ENCODE measurements around the gene SORBS2.
"Not testable (repeated sequence)": the region's sequence is repeated elsewhere in the genome, so short reads cannot be mapped to it uniquely, and the experiment has no call there.

The SORBS2 gene

DNA sequence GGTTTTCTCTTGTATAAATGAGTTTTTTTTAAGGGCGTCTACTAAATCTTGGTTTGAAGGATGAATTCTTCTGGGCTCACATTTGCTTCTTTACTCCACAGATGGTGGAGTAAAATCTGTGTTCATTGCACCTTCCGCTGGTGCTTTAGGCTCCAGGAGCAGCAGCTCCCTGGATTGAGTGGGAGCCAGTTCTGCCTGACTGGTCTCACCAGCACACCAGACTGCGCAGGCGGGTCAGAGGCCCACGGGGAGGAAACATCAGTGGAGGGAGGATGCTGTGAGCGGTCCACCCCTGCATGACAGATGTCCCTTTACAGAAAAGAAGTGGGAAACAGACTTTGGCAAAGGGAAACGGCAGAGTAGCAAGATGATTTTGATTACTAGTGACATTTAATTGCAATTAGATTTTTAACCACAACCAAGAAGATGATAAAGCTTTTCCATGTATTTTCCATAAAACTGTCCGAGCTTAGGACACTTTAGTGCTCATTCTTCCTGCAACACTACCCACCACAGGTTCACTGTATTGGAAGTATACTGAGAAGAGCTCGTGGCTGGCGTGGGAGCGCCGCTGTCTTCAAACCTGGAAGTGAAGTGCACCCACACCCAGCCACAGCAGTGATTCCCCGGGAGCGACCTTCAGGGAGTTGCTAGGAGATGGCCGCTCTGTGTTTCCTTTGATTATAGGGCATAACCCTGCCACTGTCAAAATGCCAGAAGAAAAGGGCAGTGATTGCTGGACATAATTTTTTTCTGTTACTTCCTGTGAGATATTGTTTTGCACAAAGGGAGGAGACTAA, 95.2 kb downstream of the SORBS2 start:
- no peak for DNase-seq (ENCODE audit: low read depth in 4 of 4, low spot score in 1 of 4)

DNA sequence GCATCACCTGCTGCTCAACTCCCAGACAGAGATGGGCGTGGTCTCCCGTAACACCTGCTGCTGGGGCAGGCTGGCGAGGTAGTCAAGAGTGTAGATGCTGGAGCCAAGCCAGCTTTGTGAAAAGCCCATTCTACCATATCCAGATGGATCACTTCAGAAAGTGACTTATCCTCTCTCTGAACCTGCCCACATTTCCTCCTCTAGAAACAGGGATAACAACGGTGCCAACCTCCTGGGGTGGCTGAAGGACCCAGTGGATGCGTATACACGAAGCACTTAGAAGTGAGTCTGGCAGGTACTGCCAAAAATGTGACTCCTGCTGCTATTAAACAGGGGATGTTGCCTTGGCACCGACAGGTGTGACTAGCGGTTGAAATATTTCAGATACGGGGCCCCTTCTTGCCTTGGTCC, 95.8 kb downstream of the SORBS2 start:
- no peak for DNase-seq (ENCODE audit: low read depth in 4 of 4, low spot score in 1 of 4)

- not testable (repeated sequence) for DNase-seq (ENCODE audit: low read depth in 4 of 4, low spot score in 1 of 4)
Observed at GRCh38 chr4:185714524-185714923, 97.5 kb downstream of the SORBS2 start.

GRCh38 chr4:185713731-185714130, 98.3 kb downstream of the SORBS2 start:
- no peak for DNase-seq (ENCODE audit: low read depth in 4 of 4, low spot score in 1 of 4)

- no peak for DNase-seq (ENCODE audit: low read depth in 4 of 4, low spot score in 1 of 4)
Observed at GRCh38 chr4:185713272-185713671, 98.7 kb downstream of the SORBS2 start.

DNA sequence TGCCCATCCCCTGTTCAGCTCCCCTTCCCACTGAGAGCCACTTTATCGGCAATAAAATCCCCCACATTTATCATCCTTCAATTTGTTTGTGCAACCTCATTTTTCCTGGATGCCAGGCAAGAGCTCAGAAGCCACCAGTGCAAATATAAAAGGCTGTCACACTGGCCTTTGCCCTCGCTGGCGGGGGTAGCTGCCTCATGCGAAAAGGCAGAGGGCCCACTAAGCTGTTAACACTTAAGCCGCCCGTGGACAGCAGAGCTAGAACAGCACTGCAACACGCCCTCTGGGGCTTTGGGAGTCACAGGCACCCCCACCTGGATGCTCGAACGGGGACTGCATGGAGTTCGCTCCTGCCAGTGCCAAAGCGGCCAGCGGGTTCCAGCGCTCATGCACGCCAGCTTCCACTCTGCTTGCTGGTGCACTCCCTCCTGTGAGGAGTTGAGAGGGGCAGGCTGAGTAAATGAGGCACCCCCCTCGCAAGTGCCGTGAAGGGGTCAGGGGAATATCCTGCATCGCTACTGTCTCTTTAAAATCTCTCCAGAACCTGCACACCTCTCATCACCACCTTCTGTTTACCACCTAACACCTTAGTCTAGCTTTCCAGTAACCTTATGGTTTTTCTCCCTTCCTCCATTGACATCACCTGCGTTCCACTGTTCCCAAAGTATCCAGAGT, 99.5 kb downstream of the SORBS2 start:
- no peak for DNase-seq (ENCODE audit: low read depth in 4 of 4, low spot score in 1 of 4)

- DNase-seq (ENCODE audit: low read depth in 4 of 4, low spot score in 1 of 4): no peak
Observed at GRCh38 chr4:185711726-185712125, 100.3 kb downstream of the SORBS2 start.

DNA sequence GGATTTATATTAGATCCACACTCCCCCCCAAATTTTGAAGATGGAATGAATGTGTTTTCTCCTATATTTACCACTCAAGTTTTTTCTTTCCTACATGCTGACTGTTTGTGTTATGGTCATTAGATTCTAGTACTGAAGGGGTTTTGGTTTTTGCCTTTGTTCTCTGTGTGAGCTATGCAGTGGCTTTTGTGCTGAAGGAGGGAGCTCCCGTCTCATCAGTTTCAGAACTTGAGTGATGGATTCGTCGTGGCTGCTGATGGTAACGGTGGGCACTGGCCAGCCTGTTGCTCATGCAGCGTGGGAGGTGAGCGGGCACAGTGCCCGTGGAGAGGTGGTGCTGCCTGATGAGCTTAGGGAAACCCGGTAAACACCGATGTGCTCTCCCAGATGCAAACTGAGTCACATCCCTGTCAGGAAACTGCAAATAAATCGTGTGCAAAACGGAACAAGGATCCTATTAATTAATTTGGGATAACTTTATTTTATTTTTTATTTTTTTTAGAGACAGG, 101.5 kb downstream of the SORBS2 start:
- DNase-seq (ENCODE audit: low read depth in 4 of 4, low spot score in 1 of 4): no peak

GRCh38 chr4:185709802-185710486, 102.0 kb downstream of the SORBS2 start:
- no peak for DNase-seq (ENCODE audit: low read depth in 4 of 4, low spot score in 1 of 4)

DNA sequence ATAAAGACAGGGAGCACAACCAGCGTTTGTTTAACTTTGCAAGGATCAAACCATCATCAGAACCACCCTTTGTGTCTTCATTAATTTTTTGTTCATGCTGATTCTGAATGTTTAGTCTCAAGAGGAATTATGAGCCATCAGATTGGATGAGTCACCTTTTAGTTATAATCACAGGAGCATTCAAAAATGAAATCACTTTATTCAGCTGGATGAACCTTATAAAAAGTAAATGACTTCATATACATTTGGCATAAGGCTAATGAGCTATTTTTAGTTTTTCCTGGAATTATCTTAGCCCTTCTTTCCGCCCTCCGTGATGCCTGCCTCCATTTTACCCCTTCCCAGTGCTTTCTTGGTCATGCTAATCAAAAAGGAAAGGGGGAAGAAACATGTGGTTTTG, 103.6 kb downstream of the SORBS2 start:
- DNase-seq (ENCODE audit: low read depth in 4 of 4, low spot score in 1 of 4): no peak

DNA sequence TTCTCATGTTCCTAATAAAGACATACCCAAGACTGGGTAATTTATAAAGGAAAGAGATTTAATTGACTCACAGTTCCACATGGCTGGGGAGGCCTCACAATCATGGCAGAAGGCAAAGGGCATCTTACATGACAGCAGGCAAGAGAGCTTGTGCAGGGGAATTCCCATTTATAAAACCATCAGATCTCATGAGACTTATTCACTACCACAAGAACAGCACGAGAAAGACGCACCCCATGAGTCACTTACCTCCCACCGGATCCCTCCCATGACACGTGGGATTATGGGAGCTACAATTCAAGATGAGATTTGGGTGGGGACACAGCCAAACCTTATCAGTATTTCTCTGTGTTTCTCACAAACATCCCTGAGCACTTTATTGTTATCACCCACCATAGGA, 104.4 kb downstream of the SORBS2 start:
- peak in 1 of 4 experiments; percentile 1 for DNase-seq (ENCODE audit: low read depth in 4 of 4, low spot score in 1 of 4)

DNA sequence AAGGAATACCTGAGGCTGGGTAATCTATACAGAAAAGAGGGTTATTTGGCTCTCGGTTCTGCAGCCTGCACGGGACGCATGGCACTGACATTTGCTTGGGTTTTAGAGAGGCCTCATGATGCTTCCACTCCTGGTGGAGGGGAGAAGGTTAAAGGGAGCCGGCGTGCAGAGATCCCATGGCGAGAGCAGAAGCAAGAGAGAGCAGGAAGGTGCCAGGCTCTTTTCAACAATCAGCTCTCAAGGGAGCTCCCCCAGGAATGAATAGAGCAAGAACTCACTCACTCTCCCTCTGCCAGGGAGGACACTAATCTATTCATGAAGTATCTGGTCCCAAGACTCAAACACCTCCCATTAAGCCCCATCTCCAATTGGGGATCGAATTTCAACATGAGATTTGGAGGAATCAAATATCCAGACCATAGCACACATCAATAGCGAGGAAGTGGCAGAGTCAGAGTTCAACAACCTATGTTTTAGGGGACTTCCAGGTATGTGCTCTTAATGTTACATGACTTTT, 109.8 kb downstream of the SORBS2 start:
- DNase-seq (ENCODE audit: low read depth in 4 of 4, low spot score in 1 of 4): no peak

DNA sequence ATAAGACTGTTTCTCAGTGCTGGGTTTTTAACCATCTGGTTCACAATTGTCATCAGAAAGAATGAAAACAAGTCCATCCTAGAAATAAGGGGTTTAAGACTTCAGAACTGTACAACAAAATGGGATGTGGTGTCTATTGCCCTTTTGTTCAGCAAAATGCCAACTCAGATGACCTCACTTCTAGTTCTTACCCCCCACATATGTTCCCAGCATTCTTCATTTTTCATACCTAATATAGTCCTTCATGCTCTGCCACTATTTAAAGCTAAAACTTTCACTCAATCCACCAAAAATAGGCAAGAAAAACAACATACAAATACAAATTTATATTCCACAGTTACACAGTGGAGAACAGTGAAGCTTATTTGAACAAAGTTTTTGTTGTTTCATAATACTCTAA, 111.4 kb downstream of the SORBS2 start:
- no peak for DNase-seq (ENCODE audit: low read depth in 4 of 4, low spot score in 1 of 4)

- no peak for DNase-seq (ENCODE audit: low read depth in 4 of 4, low spot score in 1 of 4)
Observed at GRCh38 chr4:185700048-185700447, 111.9 kb downstream of the SORBS2 start.

DNA sequence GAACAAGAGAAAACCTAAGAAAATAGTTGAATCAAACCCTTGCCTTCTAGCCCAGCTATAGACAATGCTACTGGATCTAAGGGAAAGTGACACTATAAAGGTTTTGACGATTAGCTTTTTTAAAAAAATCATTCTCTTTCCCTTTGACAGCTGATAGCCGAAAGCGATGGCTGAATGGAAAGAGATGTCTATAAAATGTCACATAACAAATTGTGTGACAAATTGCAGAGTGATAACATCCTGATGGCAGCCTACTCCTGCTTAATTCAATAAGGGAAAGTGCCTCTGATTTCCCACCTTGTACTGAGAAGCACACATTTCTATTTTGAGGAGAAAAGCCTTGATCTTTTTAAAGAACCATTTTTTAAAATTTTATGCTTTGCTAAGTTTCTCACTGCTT, 114.5 kb downstream of the SORBS2 start:
- DNase-seq (ENCODE audit: low read depth in 4 of 4, low spot score in 1 of 4): no peak

DNA sequence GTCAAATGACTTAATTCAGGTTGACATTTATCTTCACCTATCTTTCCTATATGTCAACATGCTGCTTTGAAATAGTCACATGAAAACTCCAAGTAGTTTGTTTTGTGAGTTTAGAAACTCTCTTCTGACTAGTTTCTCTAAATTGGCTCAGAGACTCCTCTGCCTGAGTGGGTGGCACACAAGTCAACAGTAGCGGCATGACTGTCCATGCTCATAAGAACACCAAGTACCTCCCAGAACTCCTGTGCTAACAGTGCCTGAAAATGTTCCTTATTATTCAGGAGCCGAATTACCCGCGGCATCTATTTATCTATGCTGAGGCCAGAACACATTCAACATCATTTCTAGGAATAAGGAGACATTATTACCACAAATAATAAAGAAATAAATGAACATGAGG, 116.3 kb downstream of the SORBS2 start:
- DNase-seq (ENCODE audit: low read depth in 4 of 4, low spot score in 1 of 4): no peak

GRCh38 chr4:185693548-185694215, 118.3 kb downstream of the SORBS2 start:
- no peak for DNase-seq (ENCODE audit: low read depth in 4 of 4, low spot score in 1 of 4)

- DNase-seq (ENCODE audit: low read depth in 4 of 4, low spot score in 1 of 4): no peak
Observed at GRCh38 chr4:185689407-185689806, 122.6 kb downstream of the SORBS2 start.

DNA sequence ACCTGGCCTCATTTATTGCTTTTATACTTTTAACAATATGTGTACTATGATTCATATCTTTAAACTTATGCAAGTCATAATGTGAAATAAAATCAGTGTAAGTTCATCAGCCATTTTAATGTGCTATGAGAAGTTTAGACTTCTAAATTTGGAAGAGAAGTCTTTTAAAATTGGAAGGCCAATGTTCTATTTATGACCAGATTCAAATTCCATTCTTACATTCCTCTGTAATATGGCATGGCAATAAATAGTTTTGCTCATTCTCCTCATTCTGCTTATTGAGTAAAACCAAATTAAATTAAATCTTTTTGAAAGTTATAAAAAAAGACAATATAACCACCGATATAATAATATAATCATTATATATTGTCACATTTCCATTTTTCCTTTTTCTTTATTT, 126.2 kb downstream of the SORBS2 start:
- no peak for DNase-seq (ENCODE audit: low read depth in 4 of 4, low spot score in 1 of 4)

- DNase-seq (ENCODE audit: low read depth in 4 of 4, low spot score in 1 of 4): no peak
Observed at GRCh38 chr4:185683896-185684295, 128.1 kb downstream of the SORBS2 start.

- DNase-seq (ENCODE audit: low read depth in 4 of 4, low spot score in 1 of 4): no peak
Observed at GRCh38 chr4:185683222-185683621, 128.8 kb downstream of the SORBS2 start.
